Natural killer cell (primary cell): ENCODE data around the gene TMPRSS11A. TPM values are rescaled to one million over a fixed set of nuclear protein-coding genes. Genes with fewer than 3 reads are reported as not detected.

Experiments
- ATAC-seq, 3 donors: fragments of 150-1000 bp in 2 of 3; fragments of 200-7000 bp in 1 of 3; cut with Tn5 transposase; 1 replicate in 1 of 3; 2 replicates in 2 of 3; pipeline ENCODE4 v1.10.0; 2021; ENCODE audit warnings: mild to moderate bottlenecking in 2 of 3, moderate library complexity in 2 of 3
- DNase-seq, 2 donors: peaks; one replicate each; pipeline versions ENCODE4 v3.0.0 to v3.0.0-alpha.2; 2013 to 2021; ENCODE audit warnings: mixed read lengths in 1 of 2
- H3K27ac ChIP-seq: one replicate; pipeline ENCODE4 v1.5.1; 2013; ENCODE audit warnings: mild to moderate bottlenecking, low read length
- H3K27me3 ChIP-seq: one replicate; pipeline ENCODE4 v1.6.1; 2013; ENCODE audit warnings: low read length; ENCODE audit not compliant: control insufficient read depth, insufficient read depth
- H3K36me3 ChIP-seq: one replicate; pipeline ENCODE4 v1.6.1; 2013; ENCODE audit warnings: low read length; ENCODE audit not compliant: control insufficient read depth, insufficient read depth
- H3K4me1 ChIP-seq: one replicate; pipeline ENCODE4 v1.6.1; 2013; ENCODE audit warnings: low read length; ENCODE audit not compliant: control insufficient read depth, insufficient read depth
- H3K4me3 ChIP-seq: one replicate; pipeline ENCODE4 v1.5.1; 2013; ENCODE audit warnings: low read length
- H3K9me3 ChIP-seq: one replicate; pipeline ENCODE4 v1.6.1; 2013; ENCODE audit warnings: low read length; ENCODE audit not compliant: control insufficient read depth, insufficient read depth
- H3K27ac Mint-ChIP-seq, 2 donors: one replicate each; pipeline ENCODE4 v1.8.0; 2022; ENCODE audit warnings: mild to moderate bottlenecking in 2 of 2, mixed read lengths in 2 of 2, moderate library complexity in 1 of 2
- H3K27me3 Mint-ChIP-seq, 2 donors: one replicate each; pipeline ENCODE4 v1.8.0; 2022; ENCODE audit warnings: low read depth in 2 of 2, mixed read lengths in 2 of 2
- H3K36me3 Mint-ChIP-seq: one replicate; pipeline ENCODE4 v1.8.0; 2022; ENCODE audit warnings: mixed read lengths
- H3K4me1 Mint-ChIP-seq, 2 donors: one replicate each; pipeline ENCODE4 v1.8.0; 2022; ENCODE audit warnings: mixed read lengths in 2 of 2
- H3K4me3 Mint-ChIP-seq: one replicate; pipeline ENCODE4 v1.8.0; 2022; ENCODE audit warnings: mild to moderate bottlenecking, moderate library complexity, mixed read lengths
- H3K9me3 Mint-ChIP-seq, 2 donors: one replicate each; pipeline ENCODE4 v1.8.0; 2022; ENCODE audit warnings: mixed read lengths in 2 of 2
- CTCF ChIP-seq: fragments of 200-600 bp; IDR thresholded peaks from one replicate; pipeline ENCODE4 v1.8.0; 2022; ENCODE audit warnings: antibody characterized with exemption
- WGBS: methylation state at CpG from one replicate; pipeline ENCODE4 v1.1.7; 2013; ENCODE audit warnings: missing lambda C conversion rate; ENCODE audit not compliant: insufficient coverage; 5-methylcytosine and 5-hydroxymethylcytosine counted together
- intact Hi-C: fragments of 100-400 bp; cut with micrococcal nuclease; formaldehyde crosslinking; loops from one replicate; pipeline ENCODE4 v1.14.2; 2022
- total RNA-seq, 4 donors: library from RNA; stranded (reverse); fragments of 120-200 nt in 1 of 4; gene quantifications; one replicate each; pipeline versions ENCODE4 v1.2.3 to v1.2.4, GENCODE V29; 2013 to 2022

Gene TMPRSS11A
- total RNA-seq, 3 donors from 2014 or later (not counting 1 experiment from before 2014, with no cell fraction given) = not detected

- no peak for TF ChIP-seq CTCF
- H3K4me3 Mint-ChIP-seq = no peak overlapping the region
Observed at GRCh38 chr4:67954890-67955289, 8.4 kb downstream of the TMPRSS11A start.

GRCh38 chr4:67941074-67941473, 22.2 kb downstream of the TMPRSS11A start:
- no peak overlapping the region for H3K4me3 ChIP-seq
- ATAC-seq (no peak), DNase-seq (no peak)
- TF ChIP-seq CTCF = no peak
- H3K4me1 ChIP-seq = no peaks in the 10 kb centered on the region
- Mint-ChIP-seq H3K9me3 (peaks cover 0 to 2% of the 10 kb centered on the region in 2 donors), H3K27me3 (no peaks in the 10 kb centered on the region), H3K27ac (no peak overlapping the region), H3K36me3 (no peaks in the 10 kb centered on the region), H3K4me1 (no peaks in the 10 kb centered on the region), H3K4me3 (no peak overlapping the region)
- no peaks in the 10 kb centered on the region for H3K36me3 ChIP-seq
- 92% methylated on average over 2 of the region's 3 CpGs for WGBS
- no peaks in the 10 kb centered on the region for H3K9me3 ChIP-seq
- H3K27me3 ChIP-seq = no peaks in the 10 kb centered on the region
- intact Hi-C loops = no loop called here
- H3K27ac ChIP-seq = no peak overlapping the region

More at GRCh38 chr4:67954890-67955289, 8.4 kb downstream of the TMPRSS11A start:
- no peak overlapping the region for H3K27ac Mint-ChIP-seq
- intact Hi-C loops = no loop called here
- Histone ChIP-seq H3K4me1 (no peaks in the 10 kb centered on the region), H3K9me3 (no peaks in the 10 kb centered on the region), H3K27me3 (no peaks in the 10 kb centered on the region), H3K27ac (no peak overlapping the region), H3K4me3 (no peak overlapping the region), H3K36me3 (no peaks in the 10 kb centered on the region)
- no peaks in the 10 kb centered on the region for H3K4me1 Mint-ChIP-seq
- no peak for ATAC-seq
- no peaks in the 10 kb centered on the region for H3K36me3 Mint-ChIP-seq
- H3K27me3 Mint-ChIP-seq = no peaks in the 10 kb centered on the region
- no peak for DNase-seq
- peaks cover 3 to 4% of the 10 kb centered on the region in 2 donors for H3K9me3 Mint-ChIP-seq

GRCh38 chr4:67940506-67940905, 22.8 kb downstream of the TMPRSS11A start:
- no peaks in the 10 kb centered on the region for H3K4me1 Mint-ChIP-seq
- no peak for DNase-seq
- no peak overlapping the region for H3K4me3 Mint-ChIP-seq
- Histone ChIP-seq H3K4me3 (no peak overlapping the region), H3K9me3 (no peaks in the 10 kb centered on the region), H3K27ac (no peak overlapping the region), H3K27me3 (no peaks in the 10 kb centered on the region), H3K36me3 (no peaks in the 10 kb centered on the region), H3K4me1 (no peaks in the 10 kb centered on the region)
- H3K9me3 Mint-ChIP-seq = peaks cover 0 to 2% of the 10 kb centered on the region in 2 donors
- H3K27ac Mint-ChIP-seq = no peak overlapping the region
- no peaks in the 10 kb centered on the region for H3K36me3 Mint-ChIP-seq
- no CpG with 5 or more reads among the region's 2 CpGs for WGBS
- intact Hi-C loops = no loop called here
- no peak for ATAC-seq
- no peaks in the 10 kb centered on the region for H3K27me3 Mint-ChIP-seq
- no peak for TF ChIP-seq CTCF

- H3K36me3 Mint-ChIP-seq = no peaks in the 10 kb centered on the region
- Histone ChIP-seq H3K27me3 (no peaks in the 10 kb centered on the region), H3K9me3 (no peaks in the 10 kb centered on the region), H3K27ac (no peak overlapping the region), H3K36me3 (no peaks in the 10 kb centered on the region), H3K4me1 (no peaks in the 10 kb centered on the region), H3K4me3 (no peak overlapping the region)
- WGBS = no CpG with 5 or more reads among the region's 3 CpGs
- H3K27ac Mint-ChIP-seq = no peak overlapping the region
- no peaks in the 10 kb centered on the region for H3K4me1 Mint-ChIP-seq
- no peak overlapping the region for H3K4me3 Mint-ChIP-seq
- DNase-seq = no peak
- ATAC-seq = no peak
- no peaks in the 10 kb centered on the region for H3K27me3 Mint-ChIP-seq
- peaks cover 0 to 2% of the 10 kb centered on the region in 2 donors for H3K9me3 Mint-ChIP-seq
- TF ChIP-seq CTCF = no peak
- intact Hi-C loops = no loop called here
Observed at GRCh38 chr4:67939195-67939594, 24.1 kb downstream of the TMPRSS11A start.
